ENCODE results near the gene GLYR1.

DNA sequence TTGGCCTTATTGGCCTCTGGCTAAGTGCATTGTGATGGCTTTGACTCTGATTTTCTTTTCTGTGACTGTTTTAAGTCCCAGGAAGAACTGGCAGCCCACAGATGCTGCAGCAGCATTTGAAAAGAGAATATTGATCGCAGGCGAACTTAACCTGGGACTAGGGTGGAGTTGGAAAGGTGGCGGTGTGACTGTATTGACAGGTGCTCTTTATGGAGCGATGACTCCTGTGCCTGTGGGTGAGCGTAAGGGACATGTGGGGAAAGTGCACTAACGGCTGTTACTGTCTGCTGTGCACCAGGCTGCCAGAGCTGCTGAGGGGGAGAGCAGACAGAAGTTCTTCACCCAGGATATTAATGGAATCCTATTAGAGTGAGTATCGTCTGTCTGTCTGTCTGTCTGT lies 21.4 kb upstream of the GLYR1 start:
- no peak for TF ChIP-seq CTCF (IDR thresholded peaks at IDR 0.05)
- no peak for TF ChIP-seq POLR2A (IDR thresholded peaks at IDR 0.05)
